GM12874 (cell line): ENCODE data around the gene FZD1.

ENCODE experiments used
- CTCF ChIP-seq: IDR thresholded peaks from 2 replicates; pipeline ENCODE4 v1.5.1; 2011; ENCODE audit warnings: low read depth, mild to moderate bottlenecking, control low read depth, low read length, moderate library complexity; ENCODE audit not compliant: insufficient read depth

Gene FZD1

GRCh38 chr7:91285696-91286355, 21.6 kb downstream of the FZD1 start:
- TF ChIP-seq CTCF = no peak

DNA sequence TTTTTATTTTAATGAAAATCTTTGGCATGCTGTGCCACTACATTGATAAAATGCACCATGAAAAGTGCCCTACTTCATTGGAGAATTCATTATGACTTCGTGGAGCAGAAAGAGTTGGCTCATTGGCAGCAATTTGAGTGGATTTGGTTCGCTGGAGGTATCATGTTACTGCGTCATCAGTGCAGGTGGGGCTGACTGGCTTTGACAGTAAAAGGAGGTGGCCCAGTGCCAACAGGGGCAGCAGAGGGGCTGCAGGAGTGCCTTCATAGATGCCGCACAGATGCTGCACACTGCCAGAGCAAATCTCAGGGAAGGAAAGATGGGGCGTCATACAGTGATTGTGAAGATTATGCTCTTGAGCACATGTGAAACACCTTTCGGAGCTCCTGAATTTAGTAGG, 22.2 kb downstream of the FZD1 start:
- TF ChIP-seq CTCF = no peak

DNA sequence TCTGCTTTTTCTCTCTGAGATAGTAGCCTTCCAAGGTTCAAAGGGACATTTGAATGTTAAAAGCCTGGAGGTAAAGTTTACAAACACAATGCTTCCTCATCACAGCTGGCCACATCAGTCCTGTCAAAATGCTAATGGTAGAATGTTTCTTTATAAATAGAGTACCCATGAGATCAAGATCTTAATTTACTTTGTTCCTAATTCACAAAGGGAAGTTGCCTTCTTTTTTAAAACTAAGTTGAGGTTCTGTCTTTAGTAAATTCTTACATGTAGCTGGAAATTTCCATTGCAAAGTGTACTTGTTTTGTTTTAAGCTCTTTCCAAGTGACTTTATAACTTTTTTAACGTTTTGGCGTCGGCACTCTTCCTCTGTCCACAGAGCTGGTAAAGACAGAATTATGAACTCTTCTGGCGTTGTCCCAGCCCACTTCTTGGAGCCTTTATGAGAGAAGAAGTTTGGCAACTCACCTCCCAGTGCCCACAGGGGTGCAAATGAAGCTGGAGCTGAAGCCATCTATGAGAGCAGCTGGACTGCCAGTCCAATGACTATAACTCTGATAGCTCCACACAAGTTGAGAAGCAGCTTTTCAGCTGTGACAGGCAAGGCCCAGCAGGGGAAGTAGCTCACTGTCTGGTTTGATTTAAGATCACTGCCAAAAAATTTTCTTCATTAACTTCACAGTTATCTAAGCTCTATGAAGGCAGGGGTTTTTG, 23.3 kb downstream of the FZD1 start:
- no peak for TF ChIP-seq CTCF

- peak; percentile 52 for TF ChIP-seq CTCF
Measured at GRCh38 chr7:91288208-91288824, 24.1 kb downstream of the FZD1 start.

DNA sequence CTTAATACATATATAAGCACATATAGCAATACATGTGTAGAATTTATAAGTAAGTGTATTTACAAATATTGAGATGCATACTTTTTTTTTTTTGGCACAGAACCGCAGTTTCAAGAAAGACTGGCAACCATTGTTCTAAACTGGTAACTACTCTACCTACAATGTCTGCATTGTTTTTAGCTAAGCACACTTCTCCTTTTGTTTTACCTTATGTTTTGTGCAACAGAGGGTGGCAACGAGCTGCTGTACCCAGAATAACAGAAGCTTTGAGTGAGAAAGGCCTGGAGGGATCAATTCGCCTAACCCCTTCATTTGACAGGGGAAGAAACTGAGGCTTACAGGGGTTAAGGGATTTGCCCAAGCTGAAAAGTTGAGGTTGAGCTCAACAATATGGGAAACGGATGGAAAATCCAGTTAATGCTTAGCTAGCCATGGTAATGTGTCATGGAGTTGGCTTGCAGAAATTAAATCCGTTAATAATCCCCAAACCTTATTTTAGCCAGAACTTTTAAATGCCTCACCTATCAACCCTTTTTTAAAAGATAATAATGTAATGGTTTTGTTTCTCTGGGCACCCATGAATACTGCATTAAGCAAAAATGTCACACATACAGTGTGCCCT, 25.5 kb downstream of the FZD1 start:
- no peak for TF ChIP-seq CTCF

DNA sequence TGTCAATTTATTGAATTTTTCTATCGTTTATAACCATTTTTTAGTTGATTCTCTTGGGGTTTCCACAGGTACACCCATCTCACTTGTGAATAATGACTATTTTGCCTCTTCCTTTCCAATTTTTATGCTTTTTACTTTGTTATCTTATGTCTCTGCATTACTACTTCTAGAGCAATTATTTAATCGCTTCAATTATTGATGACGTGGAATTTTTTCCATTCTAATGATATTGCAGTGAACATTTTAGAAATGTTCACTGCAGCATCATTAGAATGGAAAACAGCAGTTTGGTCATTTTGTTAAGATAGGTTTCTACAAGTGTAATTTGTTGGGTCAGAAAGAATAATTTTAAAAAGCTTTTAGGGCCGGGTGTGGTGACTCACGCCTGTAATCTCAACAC, 27.1 kb downstream of the FZD1 start:
- no peak for TF ChIP-seq CTCF

- TF ChIP-seq CTCF = no peak
Measured at GRCh38 chr7:91291902-91292301, 27.7 kb downstream of the FZD1 start.
